GM23248 (cell line): ENCODE results near the gene ZNF385A.

Experiments
- EZH2 ChIP-seq: fragments of 200-600 bp; sonication (generic); IDR thresholded peaks from 2 replicates; pipeline ENCODE4 v1.6.1; 2018; ENCODE audit warnings: antibody characterized with exemption, mild to moderate bottlenecking; ENCODE audit not compliant: insufficient read depth, poor library complexity, severe bottlenecking
- EZH2phosphoT487 ChIP-seq: fragments of 200-600 bp; sonication (generic); IDR thresholded peaks from 2 replicates; pipeline ENCODE4 v1.6.1; 2018; ENCODE audit warnings: antibody characterized with exemption, moderate library complexity, mild to moderate bottlenecking, low read depth; ENCODE audit not compliant: insufficient read depth

- no peak for TF ChIP-seq EZH2phosphoT487
- no peak for TF ChIP-seq EZH2
Measured at GRCh38 chr12:54358191-54358944, 26.2 kb downstream of the ZNF385A start.
